HEK293 (cell line): ENCODE data around the gene SENP2.

Experiments
- KLF9 ChIP-seq: fragments of 450-650 bp; formaldehyde crosslinking; IDR thresholded peaks from 2 replicates; pipeline ENCODE4 v1.5.1; 2016; ENCODE audit warnings: missing biosample characterization, missing genetic modification characterization, low read depth
- MYNN ChIP-seq: fragments of 450-650 bp; formaldehyde crosslinking; IDR thresholded peaks from 2 replicates; pipeline ENCODE4 v1.5.1; 2016; ENCODE audit warnings: missing biosample characterization, missing genetic modification characterization, borderline replicate concordance
- TCF7L2 ChIP-seq: IDR thresholded peaks from 2 replicates; pipeline ENCODE4 v1.6.1; 2011; ENCODE audit warnings: low read depth, mild to moderate bottlenecking, inconsistent platforms, low read length, moderate library complexity, borderline replicate concordance
- ZNF10 ChIP-seq: fragments of 450-650 bp; formaldehyde crosslinking; IDR thresholded peaks from 2 replicates; pipeline ENCODE4 v1.5.1; 2017; ENCODE audit warnings: missing biosample characterization, missing genetic modification characterization
- ZNF146 ChIP-seq: fragments of 450-650 bp; formaldehyde crosslinking; IDR thresholded peaks from 2 replicates; pipeline ENCODE4 v1.5.1; 2016; ENCODE audit warnings: missing biosample characterization, missing genetic modification characterization
- ZNF426 ChIP-seq: fragments of 450-650 bp; formaldehyde crosslinking; IDR thresholded peaks from 2 replicates; pipeline ENCODE4 v1.5.1; 2017; ENCODE audit warnings: missing biosample characterization, missing genetic modification characterization, mild to moderate bottlenecking, inconsistent platforms, moderate library complexity
- TF ChIP-seq, protein P1 (sequence below): fragments of 450-650 bp; formaldehyde crosslinking; IDR thresholded peaks from 2 replicates; pipeline ENCODE4 v1.5.1; 2016; ENCODE audit warnings: missing biosample characterization, missing genetic modification characterization
- TF ChIP-seq, protein P2 (sequence below): sonication (generic); formaldehyde crosslinking; IDR thresholded peaks from 2 replicates; pipeline ENCODE4 v1.8.1; 2022; ENCODE audit warnings: mild to moderate bottlenecking, moderate library complexity, missing genetic modification reagents
- TF ChIP-seq, protein P3 (sequence below): fragments of 450-650 bp; formaldehyde crosslinking; IDR thresholded peaks from 2 replicates; pipeline ENCODE4 v1.5.1; 2016; ENCODE audit warnings: missing biosample characterization, missing genetic modification characterization

DNA sequence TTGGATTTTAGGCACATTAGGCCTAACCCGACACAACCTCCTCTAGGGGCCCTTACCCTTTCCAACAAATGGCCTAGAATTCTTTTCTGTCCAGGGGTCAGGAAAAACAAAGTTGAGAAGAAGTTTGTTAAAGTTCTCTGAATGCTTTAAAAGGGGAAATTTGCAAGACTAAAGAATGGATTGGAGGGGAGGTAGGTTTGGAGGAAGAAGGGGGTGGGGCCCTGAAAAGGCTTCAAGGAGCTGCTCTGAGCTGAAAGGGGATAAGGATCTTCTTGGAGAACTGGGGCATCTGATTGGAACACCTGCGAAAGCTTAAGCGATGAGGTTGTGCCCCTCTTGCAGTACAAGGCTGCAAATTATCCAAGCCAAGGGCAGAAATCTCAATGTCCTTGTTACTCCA is 3.9 kb upstream of the SENP2 start:
- TF ChIP-seq MYNN (tag by site-specific recombination) (no peak), ZNF10 (tag by site-specific recombination) (no peak), KLF9 (tag by site-specific recombination) (no peak), TCF7L2 (no peak), ZNF146 (tag by site-specific recombination) (no peak), ZNF426 (no peak)
- TF ChIP-seq, protein P1, sequence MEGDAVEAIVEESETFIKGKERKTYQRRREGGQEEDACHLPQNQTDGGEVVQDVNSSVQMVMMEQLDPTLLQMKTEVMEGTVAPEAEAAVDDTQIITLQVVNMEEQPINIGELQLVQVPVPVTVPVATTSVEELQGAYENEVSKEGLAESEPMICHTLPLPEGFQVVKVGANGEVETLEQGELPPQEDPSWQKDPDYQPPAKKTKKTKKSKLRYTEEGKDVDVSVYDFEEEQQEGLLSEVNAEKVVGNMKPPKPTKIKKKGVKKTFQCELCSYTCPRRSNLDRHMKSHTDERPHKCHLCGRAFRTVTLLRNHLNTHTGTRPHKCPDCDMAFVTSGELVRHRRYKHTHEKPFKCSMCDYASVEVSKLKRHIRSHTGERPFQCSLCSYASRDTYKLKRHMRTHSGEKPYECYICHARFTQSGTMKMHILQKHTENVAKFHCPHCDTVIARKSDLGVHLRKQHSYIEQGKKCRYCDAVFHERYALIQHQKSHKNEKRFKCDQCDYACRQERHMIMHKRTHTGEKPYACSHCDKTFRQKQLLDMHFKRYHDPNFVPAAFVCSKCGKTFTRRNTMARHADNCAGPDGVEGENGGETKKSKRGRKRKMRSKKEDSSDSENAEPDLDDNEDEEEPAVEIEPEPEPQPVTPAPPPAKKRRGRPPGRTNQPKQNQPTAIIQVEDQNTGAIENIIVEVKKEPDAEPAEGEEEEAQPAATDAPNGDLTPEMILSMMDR (tag by site-specific recombination), result no peak
- TF ChIP-seq, protein P2, sequence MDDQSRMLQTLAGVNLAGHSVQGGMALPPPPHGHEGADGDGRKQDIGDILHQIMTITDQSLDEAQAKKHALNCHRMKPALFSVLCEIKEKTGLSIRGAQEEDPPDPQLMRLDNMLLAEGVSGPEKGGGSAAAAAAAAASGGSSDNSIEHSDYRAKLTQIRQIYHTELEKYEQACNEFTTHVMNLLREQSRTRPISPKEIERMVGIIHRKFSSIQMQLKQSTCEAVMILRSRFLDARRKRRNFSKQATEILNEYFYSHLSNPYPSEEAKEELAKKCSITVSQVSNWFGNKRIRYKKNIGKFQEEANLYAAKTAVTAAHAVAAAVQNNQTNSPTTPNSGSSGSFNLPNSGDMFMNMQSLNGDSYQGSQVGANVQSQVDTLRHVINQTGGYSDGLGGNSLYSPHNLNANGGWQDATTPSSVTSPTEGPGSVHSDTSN, result no peak
- TF ChIP-seq, protein P3, sequence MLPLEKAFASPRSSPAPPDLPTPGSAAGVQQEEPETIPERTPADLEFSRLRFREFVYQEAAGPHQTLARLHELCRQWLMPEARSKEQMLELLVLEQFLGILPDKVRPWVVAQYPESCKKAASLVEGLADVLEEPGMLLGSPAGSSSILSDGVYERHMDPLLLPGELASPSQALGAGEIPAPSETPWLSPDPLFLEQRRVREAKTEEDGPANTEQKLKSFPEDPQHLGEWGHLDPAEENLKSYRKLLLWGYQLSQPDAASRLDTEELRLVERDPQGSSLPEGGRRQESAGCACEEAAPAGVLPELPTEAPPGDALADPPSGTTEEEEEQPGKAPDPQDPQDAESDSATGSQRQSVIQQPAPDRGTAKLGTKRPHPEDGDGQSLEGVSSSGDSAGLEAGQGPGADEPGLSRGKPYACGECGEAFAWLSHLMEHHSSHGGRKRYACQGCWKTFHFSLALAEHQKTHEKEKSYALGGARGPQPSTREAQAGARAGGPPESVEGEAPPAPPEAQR (tag by site-specific recombination), result no peak
